HepG2 (cell line): ENCODE data around the gene ABCG8. TPM values are rescaled to one million over a fixed set of nuclear protein-coding genes. Genes with fewer than 3 reads are reported as not detected.

Source experiments
- ATAC-seq: fragments of 200-7000 bp; cut with Tn5 transposase; 3 replicates; pipeline ENCODE4 v1.9.1; 2020; ENCODE audit warnings: mild to moderate bottlenecking, moderate library complexity
- BruUV-seq: library from RNA; stranded (reverse); fragments of 400-500 nt; replicated peaks from 2 replicates; lab custom pipeline; 2021; lab: Mats Ljungman, UMichigan
- CTCF ChIA-PET: fragments of 300-600 bp; formaldehyde crosslinking; extraction: SDS; loops from one replicate; lab custom pipeline; 2021; ENCODE audit warnings: low total read pairs, inconsistent platforms, low intra/inter-chr PET ratio; lab: Yijun Ruan, JAX
- POLR2A ChIA-PET: fragments of 350-600 bp; sonication (Branson Sonifier 250); formaldehyde crosslinking; loops from one replicate; lab custom pipeline; 2020; ENCODE audit warnings: antibody characterized with exemption, inconsistent platforms; lab: Yijun Ruan, JAX
- DNase-seq: peaks from one replicate; pipeline ENCODE4 v3.0.0-alpha.2; 2015; ENCODE audit warnings: low spot score
- FAIRE-seq: peaks from 3 replicates; lab custom pipeline; 2011; peaks lifted over from hg19 to GRCh38; lab: Jason Lieb, UNC
- H2AFZ ChIP-seq: one replicate; pipeline ENCODE4 v1.6.1; 2011; ENCODE audit warnings: low read length, inconsistent platforms
- H3K27ac ChIP-seq: fragments of 300-600 bp; 3 replicates; pipeline ENCODE4 v1.8.0; 2011; ENCODE audit warnings: mixed run types, mild to moderate bottlenecking, mixed read lengths, low read length, inconsistent platforms; ENCODE audit not compliant: insufficient read depth; ENCODE audit errors: extremely low read length
- H3K27me3 ChIP-seq, 2 experiments: fragments of 200-600 bp in 1 of 2; 2 replicates in 1 of 2; 3 replicates in 1 of 2; pipeline versions ENCODE4 v1.6.0 to v1.8.0; 2011; ENCODE audit warnings: low read length in 2 of 2, mild to moderate bottlenecking in 2 of 2, moderate library complexity in 2 of 2, inconsistent platforms in 1 of 2; ENCODE audit not compliant: insufficient read depth in 2 of 2, control insufficient read depth in 1 of 2
- H3K36me3 ChIP-seq, 2 experiments: fragments of 200-600 bp in 1 of 2; replicated peaks in 1 of 2; 2 replicates in 1 of 2; 3 replicates in 1 of 2; pipeline versions ENCODE4 v1.5.1 to v1.8.0; 2011; ENCODE audit warnings: low read length in 2 of 2, inconsistent platforms in 1 of 2; ENCODE audit not compliant: insufficient read depth in 2 of 2, control insufficient read depth in 1 of 2
- H3K4me1 ChIP-seq: 2 replicates; pipeline ENCODE4 v1.5.1; 2012; ENCODE audit warnings: low read length, inconsistent platforms; ENCODE audit not compliant: insufficient read depth
- H3K4me2 ChIP-seq: 2 replicates; pipeline ENCODE4 v1.6.0; 2011; ENCODE audit warnings: low read depth, low read length, inconsistent platforms
- H3K4me3 ChIP-seq, 3 experiments: fragments of 200-600 bp in 1 of 3; sonication (generic), shearing (Covaris generic) in 1 of 3; replicated peaks in 1 of 3; 2 replicates each; pipeline ENCODE4 v1.5.1; 2011 to 2016; ENCODE audit warnings: low read length in 3 of 3, inconsistent platforms in 2 of 3, low read depth in 2 of 3, mild to moderate bottlenecking in 2 of 3, control low read depth in 1 of 3, mixed read lengths in 1 of 3; ENCODE audit not compliant: insufficient read depth in 1 of 3
- H3K79me2 ChIP-seq: one replicate; pipeline ENCODE4 v1.6.1; 2011; ENCODE audit warnings: low read length, inconsistent platforms; ENCODE audit not compliant: insufficient read depth
- H3K9ac ChIP-seq: 2 replicates; pipeline ENCODE4 v1.6.0; 2011; ENCODE audit warnings: mild to moderate bottlenecking, low read depth, low read length, inconsistent platforms; ENCODE audit not compliant: insufficient read depth
- H3K9me3 ChIP-seq: 2 replicates; pipeline ENCODE4 v1.5.1; 2012; ENCODE audit warnings: mild to moderate bottlenecking, low read length
- H4K20me1 ChIP-seq: 2 replicates; pipeline ENCODE4 v1.6.0; 2011; ENCODE audit warnings: inconsistent platforms, mild to moderate bottlenecking, low read length, moderate library complexity; ENCODE audit not compliant: insufficient read depth
- ARNT ChIP-seq: fragments of 450-650 bp; IDR thresholded peaks from 2 replicates; pipeline ENCODE4 v1.6.1; 2017
- ATF1 ChIP-seq: IDR thresholded peaks from 2 replicates; pipeline ENCODE4 v1.6.1; 2016; ENCODE audit warnings: mild to moderate bottlenecking, control low read depth
- CEBPB ChIP-seq: IDR thresholded peaks from 2 replicates; pipeline ENCODE4 v1.6.1; 2011; ENCODE audit warnings: low read depth, low read length, improper control_type of control experiment, borderline replicate concordance
- HMGXB4 ChIP-seq, 2 experiments: sonication (generic) in 1 of 2; formaldehyde crosslinking in 1 of 2; IDR thresholded peaks; 2 replicates each; pipeline versions ENCODE4 v1.4.0 to v1.6.1; 2018 to 2020; ENCODE audit warnings: missing genetic modification reagents in 2 of 2, borderline replicate concordance in 1 of 2, low read depth in 1 of 2, mild to moderate bottlenecking in 1 of 2, missing biosample characterization in 1 of 2
- IRX3 ChIP-seq: sonication (generic); formaldehyde crosslinking; IDR thresholded peaks from 2 replicates; pipeline ENCODE4 v1.8.1; 2023; ENCODE audit warnings: mild to moderate bottlenecking, low read depth, missing genetic modification reagents, borderline replicate concordance
- MAFF ChIP-seq: IDR thresholded peaks from 2 replicates; pipeline ENCODE4 v1.6.1; 2011; ENCODE audit warnings: low read depth, low read length, improper control_type of control experiment
- NFE2 ChIP-seq: sonication (generic); formaldehyde crosslinking; IDR thresholded peaks from 2 replicates; pipeline ENCODE4 v1.4.0; 2020; ENCODE audit warnings: missing genetic modification reagents
- RARA ChIP-seq: IDR thresholded peaks from 2 replicates; pipeline ENCODE4 v1.6.1; 2016; ENCODE audit warnings: missing genetic modification reagents, missing compliant biosample characterization
- ZBTB1 ChIP-seq: sonication (generic); formaldehyde crosslinking; IDR thresholded peaks from 2 replicates; pipeline ENCODE4 v1.4.0; 2020; ENCODE audit warnings: missing genetic modification reagents, borderline replicate concordance
- ZFAT ChIP-seq: sonication (generic); formaldehyde crosslinking; conservative IDR thresholded peaks from 2 replicates; pipeline ENCODE4 v1.8.1; 2023; ENCODE audit warnings: missing genetic modification reagents, inconsistent platforms
- ZNF317 ChIP-seq: sonication (generic); formaldehyde crosslinking; IDR thresholded peaks from 2 replicates; pipeline ENCODE4 v1.5.0; 2020; ENCODE audit warnings: mild to moderate bottlenecking, missing genetic modification reagents
- ZNF547 ChIP-seq: sonication (generic); formaldehyde crosslinking; IDR thresholded peaks from 2 replicates; pipeline ENCODE4 v1.5.1; 2020; ENCODE audit warnings: mild to moderate bottlenecking, missing genetic modification reagents
- ZNF562 ChIP-seq: sonication (generic); formaldehyde crosslinking; IDR thresholded peaks from 2 replicates; pipeline ENCODE4 v1.8.0; 2022; ENCODE audit warnings: missing genetic modification reagents, borderline replicate concordance
- ZNF576 ChIP-seq: sonication (generic); formaldehyde crosslinking; IDR thresholded peaks from 2 replicates; pipeline ENCODE4 v1.4.0; 2020; ENCODE audit warnings: mild to moderate bottlenecking, missing genetic modification reagents
- ZNF670 ChIP-seq: sonication (generic); formaldehyde crosslinking; IDR thresholded peaks from 2 replicates; pipeline ENCODE4 v1.8.0; 2022; ENCODE audit warnings: mild to moderate bottlenecking, missing genetic modification reagents, borderline replicate concordance
- ZNF75D ChIP-seq: sonication (generic); formaldehyde crosslinking; IDR thresholded peaks from 2 replicates; pipeline ENCODE4 v1.8.1; 2023; ENCODE audit warnings: missing genetic modification reagents, mild to moderate bottlenecking, borderline replicate concordance
- WGBS: methylation state at CpG from one replicate; pipeline ENCODE4 v1.1.6; 2017; ENCODE audit warnings: low lambda C conversion rate; 5-methylcytosine and 5-hydroxymethylcytosine counted together
- in situ Hi-C: cut with HindIII; loops from 2 replicates; pipeline ENCODE4 v1.10.0; 2017; ENCODE audit warnings: low pct_unique_long_range_greater_than_20kb; ENCODE audit not compliant: extremely low pct_ligation_motif_present
- intact Hi-C: fragments of 100-400 bp; cut with micrococcal nuclease; formaldehyde crosslinking; loops from one replicate; pipeline ENCODE4 v1.10.0; 2022; ENCODE audit not compliant: unreplicated experiment
- polyA plus RNA-seq, 8 experiments: library from polyadenylated mRNA; depleted of rRNA in 3 of 8; stranded (reverse) in 7 of 8; unstranded in 1 of 8; fragments of >200 nt; fragmentation: Illumina TruSeq in 4 of 8; extraction: Trizol in 4 of 8; gene quantifications; 2 replicates each; pipeline versions ENCODE4 v1.2.1 to v1.2.3, GENCODE V29; 2011 to 2016; ENCODE audit warnings: low read depth in 4 of 8, missing spikeins in 1 of 8, mixed read lengths in 1 of 8; ENCODE audit not compliant: insufficient read depth in 1 of 8
- total RNA-seq, 5 experiments: library from RNA; depleted of rRNA; stranded (reverse); fragments of >200 nt; fragmentation: Illumina TruSeq; extraction: Trizol; gene quantifications; 2 replicates each; pipeline ENCODE4 v1.2.3, GENCODE V29; 2016; ENCODE audit warnings: low read depth in 1 of 5
- TF ChIP-seq, protein P1 (sequence below): sonication (generic); formaldehyde crosslinking; conservative IDR thresholded peaks from 2 replicates; pipeline ENCODE4 v1.8.0; 2022; ENCODE audit warnings: low read depth, missing genetic modification reagents
- TF ChIP-seq, protein P2 (sequence below): sonication (generic); formaldehyde crosslinking; IDR thresholded peaks from 2 replicates; pipeline ENCODE4 v1.4.0; 2020; ENCODE audit warnings: missing genetic modification reagents, borderline replicate concordance

Gene ABCG8
- total and polyA plus RNA-seq, 2 of the 13 experiments (the other 11 are each of a cell fraction or from before 2014, with no cell fraction given), result 8.1 to 8.8 TPM

- DNase-seq (no peak), ATAC-seq (no peak), FAIRE-seq (no peak)
- ChIA-PET CTCF (no interaction called here), POLR2A (no interaction called here)
- no peak overlapping the region for H2AFZ ChIP-seq
- H3K9me3 ChIP-seq, result no peaks in the 10 kb centered on the region
- no peaks in the 10 kb centered on the region for H3K4me1 ChIP-seq
- no peaks in the 10 kb centered on the region for H3K27me3 ChIP-seq
- peaks cover 9 to 68% of the 10 kb centered on the region in 2 experiments for H3K36me3 ChIP-seq
- in situ Hi-C loops, result loop anchor here (5.0 kb wide), 1 partner anchor 46 kb away; no protein-coding TSS in a partner anchor
- intact Hi-C loops, result no loop called here
- H4K20me1 ChIP-seq, result no peaks in the 10 kb centered on the region
- H3K9ac ChIP-seq, result no peak overlapping the region
- H3K4me3 ChIP-seq, result no peak overlapping the region
- no peaks in the 10 kb centered on the region for H3K79me2 ChIP-seq
- H3K4me2 ChIP-seq, result no peak overlapping the region
- TF ChIP-seq ARNT (no peak), ZNF670 (CRISPR knock-in tag) (no peak), HMGXB4 (CRISPR knock-in tag; IDR thresholded peaks at IDR 0.05; ENCODE audit: borderline replicate concordance in 1 of 2, low read depth in 1 of 2) (no peak), IRX3 (CRISPR knock-in tag) (no peak), ZNF576 (CRISPR knock-in tag) (no peak), ATF1 (CRISPR knock-in tag) (no peak), ZNF75D (CRISPR knock-in tag) (no peak), RARA (CRISPR knock-in tag) (no peak), ZNF317 (CRISPR knock-in tag) (no peak), ZNF562 (no peak), CEBPB (no peak), NFE2 (CRISPR knock-in tag) (no peak), ZFAT (CRISPR knock-in tag) (no peak), ZBTB1 (CRISPR knock-in tag) (no peak), MAFF (no peak), ZNF547 (CRISPR knock-in tag) (no peak)
- TF ChIP-seq, protein P1, sequence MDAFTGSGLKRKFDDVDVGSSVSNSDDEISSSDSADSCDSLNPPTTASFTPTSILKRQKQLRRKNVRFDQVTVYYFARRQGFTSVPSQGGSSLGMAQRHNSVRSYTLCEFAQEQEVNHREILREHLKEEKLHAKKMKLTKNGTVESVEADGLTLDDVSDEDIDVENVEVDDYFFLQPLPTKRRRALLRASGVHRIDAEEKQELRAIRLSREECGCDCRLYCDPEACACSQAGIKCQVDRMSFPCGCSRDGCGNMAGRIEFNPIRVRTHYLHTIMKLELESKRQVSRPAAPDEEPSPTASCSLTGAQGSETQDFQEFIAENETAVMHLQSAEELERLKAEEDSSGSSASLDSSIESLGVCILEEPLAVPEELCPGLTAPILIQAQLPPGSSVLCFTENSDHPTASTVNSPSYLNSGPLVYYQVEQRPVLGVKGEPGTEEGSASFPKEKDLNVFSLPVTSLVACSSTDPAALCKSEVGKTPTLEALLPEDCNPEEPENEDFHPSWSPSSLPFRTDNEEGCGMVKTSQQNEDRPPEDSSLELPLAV (CRISPR knock-in tag), result no peak
- TF ChIP-seq, protein P2, sequence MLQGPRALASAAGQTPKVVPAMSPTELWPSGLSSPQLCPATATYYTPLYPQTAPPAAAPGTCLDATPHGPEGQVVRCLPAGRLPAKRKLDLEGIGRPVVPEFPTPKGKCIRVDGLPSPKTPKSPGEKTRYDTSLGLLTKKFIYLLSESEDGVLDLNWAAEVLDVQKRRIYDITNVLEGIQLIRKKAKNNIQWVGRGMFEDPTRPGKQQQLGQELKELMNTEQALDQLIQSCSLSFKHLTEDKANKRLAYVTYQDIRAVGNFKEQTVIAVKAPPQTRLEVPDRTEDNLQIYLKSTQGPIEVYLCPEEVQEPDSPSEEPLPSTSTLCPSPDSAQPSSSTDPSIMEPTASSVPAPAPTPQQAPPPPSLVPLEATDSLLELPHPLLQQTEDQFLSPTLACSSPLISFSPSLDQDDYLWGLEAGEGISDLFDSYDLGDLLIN (CRISPR knock-in tag), result no peak
- TF ChIP-seq, all 625 proteins: peak for 0
- no TSS peak for BruUV-seq
- WGBS, result 94% methylated on average over 3 of the region's 3 CpGs
- no peak overlapping the region for H3K27ac ChIP-seq
Observed at GRCh38 chr2:43931293-43931692, 92.5 kb downstream of the ABCG8 start.
